KOPT-K1 (cell line): ENCODE results near the gene ANGPTL8.

Experiments used
- H3K27ac ChIP-seq: fragments of 200-600 bp; sonication (generic); 2 replicates; pipeline ENCODE4 v1.5.1; 2016; ENCODE audit warnings: antibody characterized with exemption, mild to moderate bottlenecking, low read depth, low read length; ENCODE audit not compliant: poor library complexity, severe bottlenecking
- H3K36me3 ChIP-seq: fragments of 200-600 bp; sonication (generic); 2 replicates; pipeline ENCODE4 v1.5.1; 2017; ENCODE audit warnings: antibody characterized with exemption, mild to moderate bottlenecking, low read length, moderate library complexity; ENCODE audit not compliant: insufficient read depth
- H3K9me3 ChIP-seq: fragments of 200-600 bp; sonication (generic); 2 replicates; pipeline ENCODE4 v1.5.1; 2017; ENCODE audit warnings: antibody characterized with exemption, low read length, mild to moderate bottlenecking; ENCODE audit not compliant: insufficient read depth, poor library complexity, severe bottlenecking

ANGPTL8 gene

GRCh38 chr19:11240008-11240444, 607 bp downstream of the ANGPTL8 start:
- no peaks in the 10 kb centered on the region for H3K36me3 ChIP-seq
- no peak overlapping the region for H3K27ac ChIP-seq
- no peaks in the 10 kb centered on the region for H3K9me3 ChIP-seq

GRCh38 chr19:11242025-11242424, 2.6 kb downstream of the ANGPTL8 start:
- H3K9me3 ChIP-seq: no peaks in the 10 kb centered on the region
- H3K36me3 ChIP-seq: no peaks in the 10 kb centered on the region
- no peak overlapping the region for H3K27ac ChIP-seq

DNA sequence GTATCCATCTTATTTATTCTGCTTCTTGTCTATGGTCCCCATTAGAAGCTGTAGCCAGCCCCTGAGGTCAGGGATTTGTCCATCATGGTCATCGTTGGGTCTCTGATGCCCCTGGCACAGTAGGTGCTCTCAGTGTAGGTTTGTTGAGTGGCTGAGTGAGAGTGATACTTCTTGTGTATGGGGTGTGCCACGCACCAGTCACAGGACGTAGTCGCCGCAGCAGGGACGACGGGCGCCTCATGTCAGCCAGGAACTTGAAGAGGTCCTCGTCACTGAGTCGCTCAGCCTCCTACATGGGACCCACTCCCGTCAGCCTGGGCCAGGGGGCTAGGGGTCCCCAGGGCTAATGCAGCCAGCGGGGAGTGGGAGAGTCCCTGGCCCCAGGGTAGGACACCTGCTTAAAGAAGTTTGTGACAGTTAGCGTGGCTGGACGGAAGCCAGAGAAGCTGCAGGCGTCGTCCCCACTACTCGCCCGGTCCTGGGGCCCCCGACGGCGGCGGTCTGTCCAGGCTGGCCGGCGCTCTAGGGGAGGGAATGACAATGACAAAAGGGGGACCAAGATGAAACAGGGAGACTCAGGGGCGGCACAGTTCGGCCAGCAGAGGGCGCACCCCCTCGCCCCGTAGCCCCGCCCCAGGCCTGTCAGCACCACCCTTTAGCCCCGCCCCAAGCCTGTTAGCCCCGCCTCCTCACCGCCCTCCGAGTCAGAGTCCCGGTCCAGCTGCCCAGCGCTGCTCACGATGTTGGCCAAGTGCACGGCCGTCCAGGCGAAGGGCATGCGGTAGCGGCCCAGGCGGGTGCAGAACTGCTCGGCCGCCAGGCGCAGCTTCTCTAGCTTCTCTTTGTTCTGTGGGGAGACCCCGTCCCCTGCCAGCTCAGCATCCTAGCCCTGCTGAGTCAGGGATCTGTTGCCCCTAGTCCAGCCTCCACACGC, 3.7 kb downstream of the ANGPTL8 start:
- no peak overlapping the region for H3K27ac ChIP-seq

GRCh38 chr19:11243798-11244169, 4.4 kb downstream of the ANGPTL8 start:
- H3K27ac ChIP-seq: no peak overlapping the region
- H3K36me3 ChIP-seq: no peaks in the 10 kb centered on the region
- no peaks in the 10 kb centered on the region for H3K9me3 ChIP-seq

More for the DNA sequence above, 3.7 kb downstream of the ANGPTL8 start:
- Histone ChIP-seq H3K36me3 (no peaks in the 10 kb centered on the region), H3K9me3 (no peaks in the 10 kb centered on the region)

- no peak overlapping the region for H3K27ac ChIP-seq
- H3K36me3 ChIP-seq: no peaks in the 10 kb centered on the region
- H3K9me3 ChIP-seq: no peaks in the 10 kb centered on the region
Observed at GRCh38 chr19:11244846-11245589, 5.6 kb downstream of the ANGPTL8 start.

DNA sequence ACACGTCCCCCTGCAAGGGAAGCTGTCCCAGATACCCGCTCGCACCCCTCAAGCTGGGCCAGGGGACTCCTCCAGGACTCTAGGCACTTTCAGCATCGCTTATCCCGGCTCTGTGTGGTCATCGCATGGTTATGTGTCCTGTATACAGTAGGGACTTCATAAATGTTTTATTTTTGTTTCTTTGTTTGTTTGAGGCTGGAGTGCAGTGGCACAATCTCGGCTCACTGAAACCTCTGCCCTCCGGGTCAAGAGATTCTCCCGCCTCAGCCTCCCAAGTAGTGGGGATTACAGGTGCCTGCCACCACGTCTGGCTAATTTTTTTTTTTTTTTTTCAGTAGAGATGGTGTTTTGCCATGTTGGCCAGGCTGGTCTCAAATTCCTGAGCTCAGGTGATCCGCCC, 7.5 kb downstream of the ANGPTL8 start:
- no peaks in the 10 kb centered on the region for H3K36me3 ChIP-seq
- no peaks in the 10 kb centered on the region for H3K9me3 ChIP-seq
- H3K27ac ChIP-seq: no peak overlapping the region

DNA sequence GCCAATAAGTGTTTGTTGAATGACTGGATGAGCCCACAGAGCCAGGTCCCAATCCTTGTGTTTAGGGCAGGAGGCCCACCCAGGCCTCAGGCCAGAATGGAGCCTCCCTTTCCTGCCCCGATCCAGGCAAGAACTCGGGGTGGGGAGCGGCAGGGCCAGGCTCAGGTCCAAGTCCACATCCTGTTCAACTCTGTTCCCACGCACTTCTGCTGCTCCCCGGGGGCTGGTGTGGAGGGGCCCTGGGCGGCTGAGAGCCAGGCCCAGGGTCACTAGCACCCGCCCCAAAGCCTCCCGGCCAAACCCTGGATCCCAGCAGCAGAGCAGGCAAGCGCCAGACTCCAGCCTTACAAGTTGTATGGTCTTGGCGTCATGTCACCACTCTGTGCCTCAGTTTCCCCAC, 8.0 kb downstream of the ANGPTL8 start:
- no peaks in the 10 kb centered on the region for H3K9me3 ChIP-seq
- H3K27ac ChIP-seq: no peak overlapping the region
- no peaks in the 10 kb centered on the region for H3K36me3 ChIP-seq

GRCh38 chr19:11247934-11248333, 8.5 kb downstream of the ANGPTL8 start:
- no peak overlapping the region for H3K27ac ChIP-seq
- no peaks in the 10 kb centered on the region for H3K36me3 ChIP-seq
- H3K9me3 ChIP-seq: no peaks in the 10 kb centered on the region

- no peaks in the 10 kb centered on the region for H3K9me3 ChIP-seq
- no peak overlapping the region for H3K27ac ChIP-seq
- H3K36me3 ChIP-seq: no peaks in the 10 kb centered on the region
Observed at GRCh38 chr19:11248852-11249251, 9.4 kb downstream of the ANGPTL8 start.

DNA sequence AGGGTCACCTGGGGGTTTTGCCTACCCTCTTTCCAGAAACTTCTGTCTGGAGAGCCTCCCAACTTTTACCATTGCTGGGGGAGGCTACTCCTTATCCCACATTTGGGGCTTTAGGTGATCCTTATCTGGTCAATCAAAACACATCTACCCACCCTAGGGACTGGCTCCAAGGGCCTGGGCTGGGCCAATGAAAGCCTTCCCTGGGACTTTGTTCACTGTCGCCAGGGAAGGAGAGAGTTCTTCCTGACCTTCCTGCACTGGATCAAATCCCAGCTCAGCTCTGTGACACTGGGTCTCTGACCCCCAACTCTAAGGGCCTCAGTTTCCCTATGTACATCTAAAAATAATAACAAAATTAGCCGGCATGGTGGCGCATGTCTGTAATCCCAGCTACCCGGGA, 11.8 kb downstream of the ANGPTL8 start:
- Histone ChIP-seq H3K9me3 (no peaks in the 10 kb centered on the region), H3K27ac (no peak overlapping the region), H3K36me3 (no peaks in the 10 kb centered on the region)

- Histone ChIP-seq H3K9me3 (no peaks in the 10 kb centered on the region), H3K36me3 (no peaks in the 10 kb centered on the region), H3K27ac (no peak overlapping the region)
Observed at GRCh38 chr19:11251650-11252314, 12.4 kb downstream of the ANGPTL8 start.

- no peaks in the 10 kb centered on the region for H3K36me3 ChIP-seq
- H3K27ac ChIP-seq: no peak overlapping the region
- no peaks in the 10 kb centered on the region for H3K9me3 ChIP-seq
Observed at GRCh38 chr19:11252665-11253355, 13.4 kb downstream of the ANGPTL8 start.

- H3K9me3 ChIP-seq: no peaks in the 10 kb centered on the region
- H3K27ac ChIP-seq: no peak overlapping the region
- no peaks in the 10 kb centered on the region for H3K36me3 ChIP-seq
Observed at GRCh38 chr19:11254666-11255065, 15.2 kb downstream of the ANGPTL8 start.

DNA sequence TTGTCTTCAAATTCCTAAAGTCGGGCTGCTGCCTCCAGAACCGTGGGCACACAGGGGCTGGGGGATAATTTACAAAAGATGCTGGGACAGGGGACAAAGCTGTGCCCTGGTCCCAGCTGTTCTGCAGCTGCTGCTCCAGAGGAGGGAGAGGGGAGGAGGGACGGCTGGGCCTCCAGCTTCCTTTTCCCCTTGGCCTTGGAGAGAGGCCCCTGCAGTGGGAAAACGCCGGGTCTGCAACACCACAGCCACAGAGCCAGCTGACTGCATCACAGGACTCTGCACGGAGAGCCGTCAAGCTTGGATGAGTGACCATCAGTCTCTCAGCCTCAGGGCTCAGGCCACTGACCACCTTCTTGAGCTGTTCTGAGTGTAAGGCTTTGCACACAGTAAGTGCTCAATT, 16.8 kb downstream of the ANGPTL8 start:
- H3K36me3 ChIP-seq: no peaks in the 10 kb centered on the region
- no peaks in the 10 kb centered on the region for H3K9me3 ChIP-seq
- no peak overlapping the region for H3K27ac ChIP-seq
